CD4-positive, alpha-beta T cell treated with Interleukin-12 subunit alpha and Interleukin-12 subunit beta, for 1 hour (primary cell): Measurements from ENCODE around the gene UBA6.
"Not testable (repeated sequence)": the region's sequence is repeated elsewhere in the genome, so short reads cannot be mapped to it uniquely, and the experiment has no call there.

ENCODE experiments used
- DNase-seq: peaks from one replicate; pipeline ENCODE4 v3.0.0-alpha.2; 2020

Gene UBA6

DNA sequence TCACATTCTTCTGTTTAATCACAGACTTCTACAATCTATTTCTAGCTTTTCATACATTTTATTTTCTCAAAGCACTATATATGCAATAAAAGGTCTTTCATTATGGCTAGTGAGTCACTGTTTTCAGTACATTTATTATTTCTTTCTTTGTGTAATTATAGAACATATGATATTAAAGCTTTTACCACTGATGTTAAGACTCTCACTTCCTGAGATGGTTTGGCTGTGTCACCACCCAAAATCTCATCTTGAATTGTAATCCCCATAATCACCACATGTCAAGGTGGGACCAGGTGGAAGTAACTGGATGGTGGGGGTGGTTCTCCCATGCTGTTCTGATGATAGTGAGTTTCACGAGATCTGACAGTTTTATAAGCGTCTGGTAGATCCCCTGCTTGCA is 41.9 kb downstream of the UBA6 start:
- DNase-seq = no peak

DNA sequence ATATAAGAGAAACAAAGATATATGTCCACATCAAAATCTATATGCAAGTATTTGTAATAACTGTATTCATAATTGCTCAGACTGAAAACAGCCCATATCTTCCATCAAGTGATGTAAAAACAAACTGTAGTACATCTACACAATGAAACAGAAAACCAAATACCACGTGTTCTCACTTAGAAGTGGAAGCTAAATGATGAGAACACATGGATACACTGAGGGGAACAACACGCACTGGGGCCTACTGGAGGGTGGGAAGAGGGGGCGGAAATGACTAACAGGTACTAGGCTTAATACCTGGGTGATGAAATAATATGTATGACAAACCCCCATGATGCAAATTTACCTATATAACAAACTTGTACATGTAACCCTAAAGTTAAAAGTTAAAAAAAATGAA is 42.7 kb downstream of the UBA6 start:
- DNase-seq = no peak

DNA sequence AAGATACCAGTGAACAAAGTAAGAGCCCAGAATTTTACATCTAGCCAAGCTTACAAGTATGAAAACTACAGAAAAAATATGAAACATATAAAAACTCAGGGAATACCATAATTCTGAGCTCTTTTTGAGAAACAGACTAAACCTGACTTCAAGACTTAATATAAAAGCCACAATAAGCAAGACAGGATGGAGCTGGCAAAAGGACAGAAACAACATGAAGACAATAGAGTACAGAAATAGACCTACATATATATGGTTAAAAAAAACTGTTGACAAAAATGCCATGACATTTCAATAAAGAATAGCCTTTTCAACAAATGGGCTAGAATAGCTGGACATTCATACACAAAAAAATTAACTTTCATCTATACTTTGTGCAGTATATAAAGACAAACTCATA is 49.4 kb downstream of the UBA6 start:
- no peak for DNase-seq

DNA sequence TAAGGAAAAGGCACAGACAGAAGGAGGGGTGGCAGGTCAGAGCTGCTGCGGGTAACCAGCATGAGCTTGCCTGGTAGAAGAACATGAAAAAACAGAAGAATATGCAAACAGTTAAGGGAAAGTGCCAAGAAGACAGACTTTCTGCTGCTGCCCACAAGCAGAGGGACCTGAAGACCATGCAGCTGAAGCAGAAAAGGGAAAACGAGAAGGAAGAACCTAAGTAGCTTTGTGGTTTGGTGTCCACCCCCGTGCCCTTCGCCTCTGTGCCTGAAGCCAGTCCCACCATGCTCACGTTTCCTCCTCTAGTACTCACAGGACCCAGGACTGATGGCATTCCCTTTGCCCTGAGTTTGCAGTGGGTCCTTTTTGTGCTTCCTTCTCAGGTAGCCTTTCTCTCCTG is 62.8 kb downstream of the UBA6 start:
- no peak for DNase-seq

DNA sequence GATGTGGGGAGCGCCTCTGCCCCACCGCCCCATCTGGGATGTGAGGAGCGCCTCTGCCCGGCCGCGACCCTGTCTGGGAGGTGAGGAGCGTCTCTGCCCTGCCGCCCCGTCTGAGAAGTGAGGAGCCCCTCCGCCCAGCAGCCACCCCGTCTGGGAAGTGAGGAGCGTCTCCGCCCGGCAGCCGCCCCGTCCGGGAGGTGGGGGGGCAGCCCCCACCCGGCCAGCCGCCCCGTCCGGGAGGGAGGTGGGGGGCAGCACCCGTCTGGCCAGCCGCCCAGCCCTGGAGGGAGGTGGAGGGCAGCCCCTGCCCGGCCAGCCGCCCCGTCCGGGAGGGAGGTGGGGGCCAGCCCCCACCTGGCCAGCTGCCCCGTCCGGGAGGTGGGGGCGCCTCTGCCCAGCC is 64.0 kb downstream of the UBA6 start:
- not testable (repeated sequence) for DNase-seq

DNA sequence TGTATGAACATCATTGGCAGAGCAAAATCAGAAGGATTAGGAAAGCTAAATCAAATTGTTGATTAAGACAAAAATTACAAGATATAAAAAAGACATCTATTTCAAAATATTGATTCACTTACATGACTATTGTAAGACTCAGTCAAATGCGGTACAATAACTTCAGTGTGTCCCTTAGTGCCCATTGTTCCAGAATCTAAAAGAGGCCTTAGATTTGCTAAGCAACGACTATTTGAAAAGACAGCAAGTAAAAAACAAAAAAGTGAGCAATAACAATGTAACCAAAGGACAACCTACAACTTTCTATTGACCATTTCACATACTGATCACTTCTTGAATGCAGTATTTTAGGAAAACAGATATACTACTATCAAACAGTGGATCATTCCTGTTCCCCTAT is 65.6 kb downstream of the UBA6 start:
- no peak for DNase-seq

DNA sequence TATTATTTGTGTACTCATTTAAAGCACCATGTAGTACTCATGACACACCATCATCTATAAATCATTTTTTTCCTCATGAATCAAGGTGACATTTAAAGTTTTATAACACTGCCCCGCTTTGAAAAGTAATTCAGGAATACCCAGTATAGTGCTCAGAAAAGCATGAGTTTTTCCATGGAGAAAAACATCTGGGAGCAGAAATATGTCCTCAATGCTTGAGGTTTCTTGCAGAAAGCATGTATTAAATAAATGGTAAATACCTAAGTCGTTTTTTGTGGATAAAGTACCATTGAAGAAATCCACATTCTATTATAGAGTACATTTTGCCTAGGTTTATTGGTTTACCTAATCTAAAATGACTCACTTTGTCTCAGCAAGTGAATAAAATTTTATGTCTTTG is 66.2 kb downstream of the UBA6 start:
- no peak for DNase-seq

DNA sequence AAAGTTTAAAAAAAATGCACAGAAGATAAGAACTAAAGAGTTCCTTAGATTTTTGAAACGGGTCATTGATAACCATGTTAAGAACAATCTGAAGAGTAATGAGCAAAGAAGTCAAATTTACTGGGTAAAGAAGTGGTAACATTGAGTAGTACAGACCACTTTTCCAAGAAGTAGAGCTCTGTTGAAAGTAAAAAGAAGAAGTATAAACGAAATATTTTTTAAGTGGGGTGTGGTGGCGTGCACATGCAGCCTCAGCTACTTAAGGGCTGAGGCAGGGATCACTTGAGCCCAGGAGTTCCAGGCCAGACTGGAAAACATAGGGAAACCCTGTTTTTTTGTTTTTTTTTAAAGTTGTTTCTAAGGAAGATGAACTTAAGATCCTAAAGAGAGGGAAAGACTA is 68.5 kb downstream of the UBA6 start:
- DNase-seq = no peak

DNA sequence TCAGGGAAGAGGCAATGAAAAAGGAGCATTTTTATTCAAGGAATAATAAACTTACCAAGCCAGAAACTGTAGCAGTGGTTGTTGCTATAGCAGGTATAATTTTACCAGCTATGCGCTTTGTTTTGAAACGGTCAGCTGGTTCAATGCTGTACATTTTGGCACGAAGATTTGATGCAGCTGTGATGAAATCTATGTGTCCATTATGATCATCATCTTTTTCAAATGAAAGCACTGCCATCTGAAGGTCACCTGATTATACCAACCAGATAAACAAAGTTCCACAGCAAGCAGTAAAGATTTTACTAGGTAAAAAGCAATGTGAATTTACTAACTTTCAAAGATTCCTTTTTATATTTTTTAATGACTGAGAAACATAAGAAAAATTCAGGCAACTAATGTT is 76.0 kb downstream of the UBA6 start:
- DNase-seq = no peak

DNA sequence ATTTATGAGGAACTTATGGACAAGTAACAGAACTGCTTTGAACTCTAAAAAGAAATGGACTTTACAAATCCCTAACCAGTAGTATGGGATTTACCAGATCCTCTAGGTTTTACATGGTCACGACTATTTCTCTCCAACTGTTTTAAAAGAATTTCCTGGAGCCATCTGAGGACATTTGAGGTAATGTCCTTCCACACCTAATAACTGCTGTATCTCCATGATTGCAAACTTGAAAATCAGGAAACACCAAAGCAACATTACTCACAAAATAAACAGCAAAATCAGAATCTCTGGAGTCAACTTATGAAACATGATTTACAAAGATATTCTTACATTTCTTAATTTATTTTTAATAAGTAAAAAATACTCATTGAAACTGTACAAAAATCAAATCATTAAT is 84.5 kb downstream of the UBA6 start:
- DNase-seq = no peak

DNA sequence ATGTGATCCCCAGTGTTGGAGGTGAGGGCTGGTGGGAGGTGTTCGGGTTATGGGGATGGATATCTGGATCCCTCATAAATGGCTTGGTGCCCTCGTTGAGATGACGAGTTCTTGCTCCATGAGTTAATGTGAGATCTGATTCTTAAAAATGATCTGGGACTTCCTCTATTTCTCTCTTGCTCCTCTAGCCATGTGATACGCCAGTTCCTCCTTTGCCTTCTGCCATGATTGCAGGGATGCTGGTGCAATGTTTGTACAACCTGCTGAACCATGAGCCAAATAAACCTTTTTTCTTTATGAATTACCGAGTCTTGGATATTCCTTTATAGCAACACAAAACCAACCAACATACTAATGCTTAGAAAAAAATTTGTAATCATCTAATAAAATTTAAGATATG is 85.8 kb downstream of the UBA6 start:
- DNase-seq = no peak

DNA sequence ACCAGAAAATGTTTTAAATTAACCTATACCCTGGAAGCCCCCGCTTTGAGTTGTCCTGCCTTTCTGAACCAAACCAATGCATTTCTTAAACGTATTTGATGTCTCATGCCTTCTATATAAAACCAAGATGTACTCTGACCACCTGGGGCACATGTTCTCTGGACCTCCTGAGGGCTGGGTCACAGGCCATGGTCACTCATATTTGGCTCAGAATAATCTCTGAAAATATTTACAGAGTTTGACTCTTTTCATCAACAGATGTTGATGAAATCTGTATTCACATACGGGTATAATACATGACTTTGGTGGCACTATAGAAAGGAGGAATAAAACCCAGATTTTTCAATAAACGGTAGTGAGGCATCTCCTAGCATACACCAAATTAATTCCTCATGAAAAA is 86.8 kb downstream of the UBA6 start:
- DNase-seq = no peak

DNA sequence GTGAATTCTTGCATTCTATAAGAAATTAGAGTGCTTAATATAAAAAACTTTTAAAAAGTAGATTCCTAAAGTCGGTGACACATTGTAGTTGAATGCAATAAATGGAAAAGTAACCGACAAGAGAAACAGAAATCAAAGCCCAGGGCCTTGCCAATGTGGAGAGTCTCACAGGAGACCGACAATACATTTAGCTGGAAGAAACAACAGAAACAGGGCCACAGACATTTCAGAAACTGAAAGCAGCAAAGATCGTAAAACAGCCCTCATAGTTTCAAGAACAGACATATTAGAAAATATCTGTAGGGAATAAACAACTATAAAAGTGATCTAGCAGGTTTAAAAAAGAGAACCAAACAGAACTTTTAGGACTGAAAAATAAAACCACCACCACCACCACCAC is 92.9 kb downstream of the UBA6 start:
- DNase-seq = no peak

DNA sequence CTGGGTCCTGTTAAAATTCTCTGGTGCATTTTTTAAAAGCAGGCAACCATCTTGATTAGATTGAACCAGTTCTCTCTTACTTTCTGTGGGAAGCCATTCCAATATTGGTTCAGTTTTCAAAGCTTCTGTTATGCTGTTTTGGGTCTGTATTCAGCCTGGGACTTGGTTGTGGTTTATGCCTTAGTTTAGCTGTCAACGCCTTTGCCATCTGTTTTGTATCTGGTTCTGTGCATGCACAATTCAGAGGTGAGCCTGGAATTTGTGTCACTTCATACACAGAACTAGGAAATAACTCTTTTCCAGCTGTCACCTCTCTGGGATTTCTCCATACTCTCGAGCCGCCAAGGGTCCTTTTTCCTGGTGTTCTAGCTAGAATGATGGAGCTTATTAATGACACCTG is 96.2 kb downstream of the UBA6 start:
- DNase-seq = no peak

DNA sequence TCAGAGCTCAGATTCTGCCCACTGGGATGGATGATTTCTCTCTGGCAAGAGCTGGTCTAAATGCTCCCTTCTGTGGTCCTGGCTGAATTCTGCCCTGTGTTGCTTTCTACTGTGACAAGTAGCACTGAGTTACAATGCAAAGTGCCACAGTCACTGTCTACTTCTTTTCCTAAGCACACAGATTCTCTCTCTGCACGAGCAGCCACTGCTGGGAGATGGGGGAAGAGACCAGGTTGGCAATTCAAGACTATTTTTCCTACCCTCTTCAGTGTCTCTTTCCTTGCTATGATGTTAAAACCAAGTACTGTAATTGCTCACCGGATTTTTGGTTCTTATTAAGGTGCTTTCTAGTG is 97.0 kb downstream of the UBA6 start:
- DNase-seq = no peak

DNA sequence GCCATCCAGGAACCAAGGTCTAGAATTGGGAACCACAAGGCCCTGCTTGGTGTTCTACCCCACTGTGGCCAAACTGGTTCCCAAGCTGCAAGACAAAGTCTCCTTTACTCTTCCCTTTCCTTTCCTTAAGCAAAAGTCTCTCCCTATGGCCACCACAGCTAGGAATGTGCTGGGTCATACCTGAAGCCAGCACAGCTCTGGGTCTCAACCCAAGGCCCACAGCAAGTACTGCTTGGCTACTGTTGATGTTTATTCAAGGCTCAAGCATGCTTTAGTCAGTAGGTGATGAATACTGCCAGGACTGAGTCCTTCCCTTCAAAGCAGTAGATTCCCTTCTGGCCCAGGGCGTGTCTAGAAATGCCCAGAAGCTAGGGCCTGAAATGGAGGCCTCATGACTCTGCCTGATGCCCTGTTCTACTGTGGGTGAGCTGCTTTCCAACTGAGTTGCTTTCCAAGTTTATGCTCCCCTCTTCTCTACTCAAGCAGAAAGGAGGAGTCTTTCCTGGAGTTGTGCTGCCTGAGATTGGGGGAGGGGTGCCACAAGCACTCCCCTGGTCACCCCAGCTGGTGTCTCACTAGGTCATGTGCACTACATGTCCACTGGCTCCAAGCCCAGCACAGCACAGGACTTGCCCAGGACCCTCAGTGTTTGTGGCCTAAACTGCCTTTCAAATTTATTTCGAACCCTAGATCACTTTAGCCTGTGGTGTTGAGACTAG is 97.5 kb downstream of the UBA6 start:
- DNase-seq = no peak

DNA sequence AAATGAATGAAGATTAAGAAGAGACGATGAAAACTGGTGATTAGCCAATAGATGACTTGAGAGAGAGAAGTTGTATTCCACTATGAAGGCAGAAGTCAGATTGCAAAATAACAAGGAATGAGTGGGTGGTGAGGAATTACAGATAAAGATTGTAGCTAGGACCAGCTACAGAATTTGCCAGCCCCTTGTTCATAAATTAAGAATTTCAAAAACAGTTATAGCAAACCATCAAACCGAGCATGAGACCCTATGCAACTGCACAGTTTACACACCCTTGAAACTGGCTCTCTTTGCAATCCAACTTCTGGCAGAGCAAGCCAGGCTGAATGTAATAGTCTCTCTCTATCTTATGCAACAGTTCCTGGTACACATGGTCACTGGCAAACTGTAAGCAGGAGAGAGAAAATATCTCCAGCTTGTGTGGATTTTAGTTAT is 107.2 kb downstream of the UBA6 start:
- no peak for DNase-seq

DNA sequence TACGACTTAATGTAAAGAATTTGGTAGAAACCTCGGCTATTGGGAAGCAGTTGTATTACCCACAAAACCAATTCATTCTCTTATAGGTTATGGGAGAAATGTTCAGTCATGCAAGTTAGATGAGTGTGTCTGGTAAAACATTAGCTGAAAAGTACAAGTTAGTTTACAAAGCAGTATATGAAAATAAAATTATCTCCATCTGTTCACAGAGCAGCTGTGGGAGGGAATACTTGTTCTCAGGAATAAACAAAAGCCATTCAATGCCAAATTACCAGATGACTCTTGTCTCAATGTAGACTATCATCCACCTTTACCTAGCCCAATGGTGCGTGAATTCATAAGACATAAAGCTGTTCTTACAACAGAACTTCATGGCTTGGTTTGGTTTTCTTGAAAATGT is 113.8 kb downstream of the UBA6 start:
- DNase-seq = no peak

DNA sequence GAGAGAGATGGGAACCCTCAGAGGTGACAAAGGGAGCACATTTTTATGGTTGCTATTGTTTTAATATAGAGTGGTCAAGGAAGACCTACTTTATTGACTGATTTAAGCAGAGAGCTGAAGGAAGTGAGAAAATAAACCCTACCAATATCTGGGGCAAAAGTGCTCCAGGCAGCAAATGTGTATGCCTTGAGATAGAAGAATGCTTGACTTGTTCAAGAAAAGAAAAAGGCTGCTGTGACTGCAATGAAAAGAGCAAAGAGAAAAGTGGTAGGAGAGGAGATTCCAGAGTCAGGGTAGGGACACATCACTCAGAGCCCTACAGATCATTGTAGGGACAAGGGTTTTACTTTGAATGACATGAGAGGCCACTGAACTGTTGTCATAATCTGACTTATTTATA is 116.5 kb downstream of the UBA6 start:
- no peak for DNase-seq

DNA sequence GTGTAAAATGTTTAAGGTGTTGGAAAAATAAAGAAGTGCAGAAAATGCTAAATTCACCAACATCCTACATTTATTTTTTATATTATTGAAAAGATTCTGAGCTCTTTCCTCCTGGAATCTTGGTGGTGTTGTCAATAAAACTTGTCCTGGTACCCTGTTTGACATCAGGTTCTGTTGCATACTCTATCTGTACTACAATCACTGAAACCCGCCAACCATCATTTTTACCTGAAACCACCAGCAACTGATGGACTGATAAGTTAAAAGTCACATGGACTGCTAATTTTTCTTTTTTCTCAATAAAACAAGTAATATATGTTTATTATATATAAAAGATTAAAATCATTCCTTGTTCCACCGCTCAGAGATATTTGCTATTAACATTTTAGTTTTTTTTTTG is 119.0 kb downstream of the UBA6 start:
- no peak for DNase-seq

DNA sequence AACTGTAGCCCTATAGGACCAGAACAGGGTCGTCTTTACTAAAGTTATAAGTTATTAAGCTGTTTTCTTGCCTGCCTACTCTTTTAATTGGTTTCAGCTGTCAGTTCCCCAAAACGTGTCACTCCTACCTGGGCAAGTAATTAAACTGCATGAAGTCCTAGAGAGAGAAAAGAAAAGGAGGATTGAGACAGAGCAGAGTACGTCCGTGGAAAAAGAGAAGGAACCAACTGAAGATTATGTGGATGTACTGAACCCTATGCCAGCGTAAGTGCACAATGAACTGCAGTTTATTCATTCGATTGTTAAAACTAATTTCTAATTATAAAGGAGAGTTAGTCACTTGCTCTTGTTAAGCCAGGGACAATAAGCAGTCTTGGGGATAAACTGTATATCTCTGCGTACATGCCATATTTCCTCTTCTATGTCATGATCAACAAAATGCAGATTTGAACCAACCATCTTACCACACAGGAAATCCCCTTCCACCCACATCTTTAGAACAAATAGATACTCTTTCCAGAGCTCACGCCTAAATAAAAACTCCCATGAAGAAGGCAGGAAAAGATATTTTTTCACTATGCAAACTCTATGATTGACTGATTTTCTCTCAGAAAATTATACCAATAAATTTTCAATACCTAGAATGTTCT is 119.6 kb downstream of the UBA6 start:
- peak; percentile 42 for DNase-seq

DNA sequence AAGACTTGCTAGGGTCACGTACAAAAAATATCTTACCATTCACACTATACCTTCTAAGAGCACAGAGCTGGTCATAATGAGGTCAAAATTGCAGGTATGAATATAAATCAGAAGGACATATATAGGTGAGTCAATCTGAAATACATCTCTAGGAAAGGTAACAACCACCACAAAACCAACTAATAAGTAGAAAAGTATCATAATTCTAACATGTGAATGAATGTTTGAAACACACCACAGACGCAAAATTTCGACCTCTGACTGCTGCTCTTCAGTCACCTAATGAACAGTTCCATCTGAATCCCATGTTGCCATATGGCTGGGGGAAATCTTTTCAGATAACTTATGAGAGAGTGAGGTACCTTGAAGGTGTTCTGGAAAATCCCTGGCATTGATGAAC is 120.4 kb downstream of the UBA6 start:
- DNase-seq = no peak

DNA sequence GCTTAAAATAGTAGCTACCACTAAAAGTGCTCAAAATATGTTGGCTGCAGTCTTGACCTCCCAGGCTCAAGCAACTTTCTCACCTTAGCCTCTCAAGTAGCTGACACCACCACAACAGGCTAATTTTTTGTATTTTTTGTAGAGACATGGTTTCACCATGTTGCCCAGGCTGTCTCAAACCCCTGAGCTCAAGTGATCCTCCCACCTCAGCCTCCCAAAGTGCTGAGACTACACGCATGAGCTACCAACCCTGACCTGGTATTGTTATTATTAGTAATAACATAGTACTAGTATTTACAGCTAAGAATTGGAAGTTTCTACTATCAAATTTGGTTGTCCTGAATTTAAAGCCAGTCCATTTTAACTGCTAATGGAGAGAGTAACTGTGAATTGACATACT is 124.4 kb downstream of the UBA6 start:
- DNase-seq = no peak

DNA sequence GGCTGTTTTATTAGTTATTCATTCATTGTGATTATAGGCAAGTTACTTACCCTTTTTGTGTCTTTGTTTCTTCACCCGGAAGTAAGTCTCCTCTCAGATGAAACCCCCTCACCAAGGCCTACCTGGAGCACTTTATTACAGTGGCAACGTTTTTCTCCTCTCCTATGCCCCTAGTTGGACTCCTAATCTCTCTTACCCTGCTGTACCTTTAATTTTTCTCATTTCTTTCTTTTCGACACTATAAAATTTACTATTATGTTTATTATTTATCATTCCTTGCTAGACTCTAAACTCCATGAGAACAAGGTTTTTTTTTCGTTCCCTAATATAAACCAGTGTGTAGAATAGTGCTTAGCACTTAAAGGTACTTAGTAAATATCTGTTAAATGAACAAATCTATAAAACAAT is 124.9 kb downstream of the UBA6 start:
- no peak for DNase-seq
